ENCODE data around the gene MRPL49. TPM values are rescaled to one million over a fixed set of nuclear protein-coding genes. Genes with fewer than 3 reads are reported as not detected.

Gene MRPL49
- total and polyA plus RNA-seq, 9 of the 15 experiments (the other 6 are each of a cell fraction or from before 2014, with no cell fraction given): 74.3 to 132 (median 91.2) TPM

DNA sequence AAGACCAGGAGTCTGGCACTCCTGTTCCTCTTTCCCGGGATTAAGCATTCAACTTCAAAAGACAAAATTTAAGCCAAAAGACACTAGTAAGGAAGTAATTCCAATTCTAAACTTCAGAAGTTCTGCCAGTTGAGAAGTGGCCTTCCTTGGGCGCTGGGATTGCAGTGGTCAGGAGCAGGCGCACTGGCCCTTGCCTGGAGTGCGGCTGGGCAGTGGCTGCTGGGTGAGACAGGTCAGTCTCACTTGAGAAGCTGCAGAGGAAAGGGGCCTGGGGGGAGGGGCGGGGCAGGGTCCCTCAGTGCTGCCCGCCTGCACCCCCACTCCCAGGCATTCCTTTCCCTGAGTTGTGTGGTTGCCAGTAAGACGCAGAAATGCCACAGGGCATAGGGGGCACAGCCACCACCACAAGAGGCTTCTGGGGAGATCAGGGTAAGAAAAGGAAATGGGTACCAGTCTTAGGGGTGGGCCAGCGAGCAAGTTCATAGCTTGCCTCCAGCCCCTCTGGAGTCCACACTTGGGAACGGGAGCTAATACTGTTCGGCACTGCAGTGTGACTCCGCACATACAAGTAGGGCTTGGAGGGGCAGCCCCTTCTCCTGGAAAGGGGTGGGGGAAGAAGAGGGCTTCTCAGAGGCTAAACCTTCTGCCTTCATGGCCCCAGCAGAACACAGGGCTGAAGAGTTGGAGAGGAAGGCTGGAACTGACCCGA lies 5.5 kb downstream of the MRPL49 start (continued):
- TF ChIP-seq, protein P1, sequence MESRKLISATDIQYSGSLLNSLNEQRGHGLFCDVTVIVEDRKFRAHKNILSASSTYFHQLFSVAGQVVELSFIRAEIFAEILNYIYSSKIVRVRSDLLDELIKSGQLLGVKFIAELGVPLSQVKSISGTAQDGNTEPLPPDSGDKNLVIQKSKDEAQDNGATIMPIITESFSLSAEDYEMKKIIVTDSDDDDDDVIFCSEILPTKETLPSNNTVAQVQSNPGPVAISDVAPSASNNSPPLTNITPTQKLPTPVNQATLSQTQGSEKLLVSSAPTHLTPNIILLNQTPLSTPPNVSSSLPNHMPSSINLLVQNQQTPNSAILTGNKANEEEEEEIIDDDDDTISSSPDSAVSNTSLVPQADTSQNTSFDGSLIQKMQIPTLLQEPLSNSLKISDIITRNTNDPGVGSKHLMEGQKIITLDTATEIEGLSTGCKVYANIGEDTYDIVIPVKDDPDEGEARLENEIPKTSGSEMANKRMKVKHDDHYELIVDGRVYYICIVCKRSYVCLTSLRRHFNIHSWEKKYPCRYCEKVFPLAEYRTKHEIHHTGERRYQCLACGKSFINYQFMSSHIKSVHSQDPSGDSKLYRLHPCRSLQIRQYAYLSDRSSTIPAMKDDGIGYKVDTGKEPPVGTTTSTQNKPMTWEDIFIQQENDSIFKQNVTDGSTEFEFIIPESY (CRISPR knock-in tag; IDR thresholded peaks at IDR 0.05): no peak
- TF ChIP-seq TAF7 (tag; IDR thresholded peaks at IDR 0.05): no peak
- no peak for TF ChIP-seq ZNF507 (tag; conservative IDR thresholded peaks at IDR 0.05)
- TF ChIP-seq TCFL5 (CRISPR knock-in tag; conservative IDR thresholded peaks at IDR 0.05): no peak
- TF ChIP-seq ZNF274 (IDR thresholded peaks at IDR 0.05; ENCODE audit: borderline replicate concordance, low read depth, low read length): no peak
- TF ChIP-seq RBM25 (IDR thresholded peaks at IDR 0.05; ENCODE audit: low read depth, low read length, severe bottlenecking): no peak
- TF ChIP-seq NKRF (IDR thresholded peaks at IDR 0.05; ENCODE audit: borderline replicate concordance): no peak
